SK-N-MC (cell line): Measurements from ENCODE around the gene SUGP1.

Source experiments
- DNase-seq: peaks from one replicate; pipeline ENCODE4 v3.0.0-alpha.2; 2011; ENCODE audit warnings: low read depth, low spot score
- H3K27ac ChIP-seq: fragments of 200-600 bp; sonication (generic); 2 replicates; pipeline ENCODE4 v1.5.1; 2016; ENCODE audit warnings: mixed run types
- H3K36me3 ChIP-seq: fragments of 200-600 bp; sonication (generic); 2 replicates; pipeline ENCODE4 v1.6.1; 2017; ENCODE audit warnings: antibody characterized with exemption, low read length, mixed read lengths; ENCODE audit not compliant: insufficient read depth
- H3K4me3 ChIP-seq: fragments of 200-600 bp; sonication (generic); 2 replicates; pipeline ENCODE4 v1.5.1; 2016
- H3K9ac ChIP-seq: fragments of 200-600 bp; sonication (generic); 2 replicates; pipeline ENCODE4 v1.8.0; 2017; ENCODE audit warnings: mixed run types, mixed read lengths; ENCODE audit not compliant: insufficient read length
- H3K9me3 ChIP-seq: fragments of 200-600 bp; sonication (generic); 2 replicates; pipeline ENCODE4 v1.6.1; 2017; ENCODE audit warnings: low read depth, mild to moderate bottlenecking, antibody characterized with exemption, low read length, moderate library complexity, mixed read lengths
- EZH2 ChIP-seq: fragments of 200-600 bp; sonication (generic); IDR thresholded peaks from one replicate; pipeline ENCODE4 v1.6.1; 2017; ENCODE audit warnings: antibody characterized with exemption
- FOXP2 ChIP-seq: optimal IDR thresholded peaks from 2 replicates; pipeline ENCODE3; 2011; ENCODE audit warnings: mild to moderate bottlenecking, moderate library complexity; ENCODE audit not compliant: insufficient read depth; ENCODE audit errors: extremely low read length, control extremely low read depth
- POLR2AphosphoS5 ChIP-seq: IDR thresholded peaks from 2 replicates; pipeline ENCODE4 v1.6.1; 2012; ENCODE audit warnings: mild to moderate bottlenecking, low read depth, low read length, borderline replicate concordance

SUGP1 gene

DNA sequence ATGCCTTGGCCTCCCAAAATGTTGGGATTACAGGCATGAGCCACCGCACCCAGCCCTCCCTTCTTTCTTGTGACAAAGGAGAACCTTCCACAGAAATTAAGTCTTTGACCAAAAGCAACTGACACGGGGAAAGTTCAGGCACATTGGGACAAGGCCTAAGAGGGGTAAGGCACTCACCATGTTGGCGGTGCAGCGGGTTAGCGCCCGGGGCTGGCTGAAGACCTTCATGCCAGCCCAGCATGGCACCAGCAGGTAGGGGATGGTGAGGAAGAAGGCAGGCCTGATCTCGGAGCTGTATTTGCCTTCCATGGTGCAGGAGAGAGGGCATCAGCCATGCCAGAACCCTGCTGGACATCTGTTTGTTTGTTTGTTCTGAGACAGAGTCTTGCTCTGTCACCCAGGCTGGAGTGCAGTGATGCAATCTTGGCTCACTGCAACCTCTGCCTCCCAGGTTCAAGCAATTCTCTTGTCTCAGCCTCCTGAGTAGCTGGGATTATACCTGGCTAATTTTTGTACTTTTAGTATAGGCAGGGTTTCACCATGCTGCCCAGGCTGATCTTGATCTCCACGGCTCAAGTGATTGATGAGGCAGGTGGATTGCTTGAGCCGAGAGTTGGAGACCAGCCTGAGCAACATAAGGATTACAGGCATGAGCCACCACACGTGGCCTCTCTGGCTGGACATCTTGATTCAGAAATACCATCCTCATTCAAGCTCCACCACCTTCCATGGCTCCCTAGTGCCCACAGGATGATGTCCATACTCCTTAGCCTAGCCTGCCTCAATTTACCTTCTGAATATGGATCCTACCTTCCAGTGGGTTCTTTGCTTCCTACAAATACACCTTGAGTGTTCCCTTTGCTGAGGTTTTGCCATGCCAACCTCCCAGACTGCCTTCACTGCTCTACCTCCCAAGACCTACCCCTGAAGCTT lies 51.6 kb downstream of the SUGP1 start:
- TF ChIP-seq EZH2 (no peak), FOXP2 (no peak), POLR2AphosphoS5 (no peak)
- H3K9ac ChIP-seq, result no peak overlapping the region
- H3K9me3 ChIP-seq, result no peaks in the 10 kb centered on the region
- no peaks in the 10 kb centered on the region for H3K36me3 ChIP-seq
- H3K27ac ChIP-seq, result no peak overlapping the region
- no peak for DNase-seq
- no peak overlapping the region for H3K4me3 ChIP-seq

DNA sequence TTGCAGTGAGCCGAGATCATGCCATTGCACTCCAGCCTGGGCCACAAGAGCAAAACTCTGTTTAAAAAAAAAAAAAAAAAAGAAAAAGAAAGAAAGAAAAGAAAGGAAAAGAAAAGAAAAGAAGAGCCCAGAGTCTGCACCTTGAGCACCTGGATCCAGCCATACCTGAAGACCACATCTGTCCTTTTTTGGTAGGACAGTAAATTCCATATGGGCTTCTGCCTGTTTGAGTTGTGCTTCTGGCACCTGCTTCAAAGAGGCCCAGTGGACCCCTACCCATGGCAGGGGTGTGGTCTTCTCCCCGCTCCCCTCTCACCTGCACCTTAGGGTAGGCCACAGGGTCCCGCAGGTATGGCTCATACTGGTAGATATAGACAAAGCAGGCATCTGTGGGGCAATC lies 53.0 kb downstream of the SUGP1 start:
- no peak overlapping the region for H3K9ac ChIP-seq
- no peaks in the 10 kb centered on the region for H3K36me3 ChIP-seq
- H3K4me3 ChIP-seq, result no peak overlapping the region
- no peak overlapping the region for H3K27ac ChIP-seq
- no peak for DNase-seq
- TF ChIP-seq EZH2 (no peak), FOXP2 (no peak), POLR2AphosphoS5 (no peak)
- no peaks in the 10 kb centered on the region for H3K9me3 ChIP-seq

DNA sequence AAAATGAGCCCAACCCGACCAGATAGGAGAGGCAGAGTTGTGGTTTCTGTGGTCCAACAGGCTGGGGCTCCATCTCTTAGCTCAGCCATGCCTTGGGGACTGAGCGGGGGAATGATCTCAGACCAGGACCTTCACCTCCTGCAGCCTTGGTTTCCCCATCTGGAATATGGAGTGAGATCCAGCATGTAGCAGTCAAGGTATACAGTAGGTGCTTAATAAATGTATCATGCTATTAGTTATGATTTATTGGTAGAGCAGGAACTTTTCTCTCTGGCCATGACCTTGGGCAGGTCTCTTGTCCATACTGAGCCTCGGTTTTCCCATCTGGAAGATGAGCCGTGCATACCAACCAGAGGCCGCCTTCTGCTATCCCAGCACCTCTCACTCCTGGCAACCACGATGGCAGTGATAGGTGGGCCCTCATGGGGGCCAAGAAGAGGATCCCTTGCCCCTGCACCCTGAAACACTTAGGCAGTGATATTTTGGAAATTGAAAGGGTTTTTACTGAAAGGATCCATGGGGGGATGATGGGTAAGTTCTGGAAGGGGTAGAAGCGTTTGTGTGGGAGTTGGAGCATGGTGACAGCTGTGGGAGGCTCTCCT lies 56.3 kb downstream of the SUGP1 start:
- no peaks in the 10 kb centered on the region for H3K9me3 ChIP-seq
- H3K4me3 ChIP-seq, result no peak overlapping the region
- no peaks in the 10 kb centered on the region for H3K36me3 ChIP-seq
- no peak overlapping the region for H3K27ac ChIP-seq
- DNase-seq, result no peak
- TF ChIP-seq FOXP2 (no peak), POLR2AphosphoS5 (no peak)
- H3K9ac ChIP-seq, result no peak overlapping the region

DNA sequence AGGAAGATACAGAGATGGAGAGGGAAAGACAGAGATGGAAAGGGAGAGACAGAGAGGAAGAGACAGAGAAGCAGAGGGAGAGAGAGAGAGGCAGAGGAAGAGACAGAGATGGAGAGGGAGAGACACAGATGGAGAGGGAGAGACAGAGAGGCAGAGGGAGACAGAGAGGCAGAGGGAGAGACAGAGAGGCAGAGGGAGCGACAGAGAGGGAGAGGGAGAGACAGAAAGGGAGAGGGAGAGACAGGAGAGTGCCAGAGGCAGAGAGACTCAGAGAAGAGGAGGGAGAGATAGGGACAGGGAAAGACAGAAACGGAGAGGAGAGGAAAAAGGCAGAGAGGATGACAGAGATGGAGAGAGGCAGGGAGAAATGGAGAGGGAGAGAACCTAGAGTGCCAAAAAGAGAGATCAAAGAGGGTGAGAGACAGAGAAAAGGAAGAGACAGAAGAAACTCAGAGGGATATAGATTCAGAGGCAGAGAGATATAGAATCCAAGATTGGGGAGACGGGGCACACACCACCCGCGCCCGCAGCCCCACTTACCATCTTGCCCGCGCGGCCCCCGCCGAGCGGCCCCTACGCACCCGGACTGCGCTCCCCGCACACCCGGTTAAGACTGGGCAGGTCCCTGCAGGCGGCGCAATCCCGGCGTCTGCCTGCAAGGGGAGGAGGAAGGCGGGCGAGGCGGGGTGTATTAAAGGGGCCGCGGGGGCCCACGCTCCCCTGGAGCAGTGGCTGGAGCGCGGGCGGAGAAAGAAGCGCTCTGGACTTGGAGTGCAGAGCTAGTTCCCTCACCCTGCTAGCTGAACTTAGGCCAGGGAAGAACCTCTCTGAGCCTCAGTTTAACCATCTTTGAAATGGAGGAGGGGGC lies 57.9 kb downstream of the SUGP1 start:
- Histone ChIP-seq H3K4me3 (no peak overlapping the region), H3K36me3 (no peaks in the 10 kb centered on the region), H3K9me3 (no peaks in the 10 kb centered on the region), H3K9ac (no peak overlapping the region), H3K27ac (no peak overlapping the region)
- TF ChIP-seq POLR2AphosphoS5 (no peak), EZH2 (no peak), FOXP2 (no peak)
- no peak for DNase-seq

DNA sequence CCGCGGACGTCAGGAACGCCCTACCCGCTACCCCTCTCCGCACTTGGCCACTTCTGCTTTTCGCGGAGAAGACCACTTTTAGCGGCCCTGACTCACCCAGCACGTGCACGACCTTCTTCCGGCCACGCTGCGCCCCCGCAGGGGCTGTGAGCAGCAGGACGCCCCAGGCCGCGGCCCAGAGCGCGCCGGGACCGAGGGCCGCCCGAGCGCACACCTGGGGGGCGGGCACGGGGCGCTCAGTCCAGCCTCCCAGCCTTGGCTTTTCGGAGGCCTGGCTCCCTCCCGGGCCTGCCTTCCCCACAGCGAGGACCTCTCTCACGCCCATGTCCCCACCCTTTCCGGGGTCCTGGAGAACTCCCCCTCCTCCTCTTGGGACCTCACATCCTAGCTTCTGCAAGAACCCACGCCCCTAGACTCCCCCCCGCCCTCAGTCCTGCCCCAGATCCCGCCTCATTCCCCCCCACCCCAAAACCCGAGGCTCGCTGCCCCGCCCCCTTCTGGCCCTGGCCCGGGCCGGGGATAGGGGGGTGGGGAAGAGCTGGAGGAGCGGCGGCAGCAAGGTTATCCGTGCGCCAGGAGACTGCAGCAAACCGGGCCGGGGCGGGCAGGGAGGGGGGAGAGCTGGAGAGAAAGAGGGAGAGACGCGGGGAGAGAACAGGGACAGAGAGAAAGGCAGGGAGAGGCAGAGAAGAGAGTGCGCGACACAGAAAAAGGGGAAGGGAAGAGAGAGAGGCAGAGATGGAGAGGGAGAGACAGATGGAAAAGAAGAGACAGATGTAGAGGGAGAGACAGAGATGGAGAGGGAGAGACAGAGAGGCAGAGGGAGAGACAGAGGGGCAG lies 58.7 kb downstream of the SUGP1 start:
- H3K9me3 ChIP-seq, result no peaks in the 10 kb centered on the region
- TF ChIP-seq FOXP2 (no peak), EZH2 (no peak), POLR2AphosphoS5 (no peak)
- H3K36me3 ChIP-seq, result no peaks in the 10 kb centered on the region
- DNase-seq, result no peak
- no peak overlapping the region for H3K27ac ChIP-seq
- no peak overlapping the region for H3K9ac ChIP-seq
- H3K4me3 ChIP-seq, result no peak overlapping the region

DNA sequence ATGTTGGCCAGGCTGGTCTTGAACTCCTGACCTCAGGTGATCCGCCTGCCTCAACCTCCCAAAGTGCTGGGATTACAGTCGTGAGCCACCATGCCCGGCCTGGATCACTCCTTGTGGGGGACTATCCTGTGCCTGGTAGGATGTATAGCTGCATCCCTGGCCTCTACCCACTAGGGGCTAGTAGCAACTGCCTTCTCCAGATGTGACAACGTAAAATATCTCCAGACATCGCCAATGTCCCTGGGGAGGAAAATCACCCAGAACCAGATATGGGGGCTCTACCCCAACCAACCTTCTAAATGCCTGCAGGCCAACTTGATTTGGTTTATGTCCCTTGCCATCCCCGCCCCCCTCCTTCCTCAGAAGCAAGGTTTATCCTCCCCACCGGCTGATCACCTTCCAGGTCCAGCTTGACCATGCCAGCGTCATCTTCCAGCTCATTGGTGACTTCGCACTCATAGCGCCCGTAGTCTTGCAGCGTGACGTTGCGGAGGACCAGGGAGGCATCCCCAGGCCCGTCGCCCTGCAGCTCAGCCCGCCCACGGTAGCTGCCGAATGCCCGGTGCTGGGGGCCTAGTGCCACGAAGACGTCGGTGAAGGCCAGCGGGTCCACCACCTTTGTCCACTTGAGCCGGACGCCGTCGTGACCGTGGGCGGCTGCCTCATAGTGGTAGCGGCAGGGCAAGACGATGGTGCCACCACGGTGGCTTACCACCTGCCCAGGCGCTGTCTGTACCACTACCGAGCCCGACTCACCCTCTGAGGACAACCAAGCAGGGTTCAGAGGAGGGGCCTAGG lies 59.7 kb downstream of the SUGP1 start:
- no peak for TF ChIP-seq EZH2
- TF ChIP-seq FOXP2, result no peak
- TF ChIP-seq POLR2AphosphoS5, result no peak
- H3K9ac ChIP-seq, result no peak overlapping the region
- no peaks in the 10 kb centered on the region for H3K9me3 ChIP-seq
- DNase-seq, result no peak
- no peak overlapping the region for H3K27ac ChIP-seq
- no peak overlapping the region for H3K4me3 ChIP-seq
- H3K36me3 ChIP-seq, result no peaks in the 10 kb centered on the region

DNA sequence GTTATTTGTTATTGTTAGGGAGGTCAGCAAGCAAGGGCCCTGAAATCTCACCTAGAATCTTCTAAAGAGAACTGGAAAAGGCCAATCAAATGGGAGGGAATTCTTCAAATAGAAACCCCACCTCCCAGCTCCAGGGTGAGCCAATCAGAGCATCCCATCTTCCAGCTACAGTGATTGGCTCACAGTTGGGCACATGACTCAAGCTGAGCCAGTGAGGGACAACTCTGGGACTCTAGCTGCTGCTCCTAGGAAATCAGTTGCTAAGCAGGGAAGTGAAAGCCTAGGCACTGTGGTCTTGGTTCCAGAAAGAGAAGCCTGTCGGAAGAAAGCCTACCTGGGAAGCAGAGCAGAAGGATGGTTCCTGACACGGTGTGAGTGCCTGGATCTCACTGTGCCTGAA lies 60.6 kb downstream of the SUGP1 start:
- Histone ChIP-seq H3K4me3 (no peak overlapping the region), H3K9me3 (no peaks in the 10 kb centered on the region), H3K27ac (no peak overlapping the region), H3K36me3 (no peaks in the 10 kb centered on the region), H3K9ac (no peak overlapping the region)
- no peak for TF ChIP-seq FOXP2
- TF ChIP-seq POLR2AphosphoS5, result no peak
- no peak for TF ChIP-seq EZH2
- no peak for DNase-seq
